Suppressor macrophage treated with lipopolysaccharide for 1 hour (primary cell): ENCODE results near the gene MRPS18C.
"Not testable (repeated sequence)": the region's sequence is repeated elsewhere in the genome, so short reads cannot be mapped to it uniquely, and the experiment has no call there.

Source experiments
- DNase-seq, 3 donors: peaks; one replicate each; pipeline ENCODE4 v3.0.0-alpha.2; 2020 to 2022

Gene MRPS18C

DNA sequence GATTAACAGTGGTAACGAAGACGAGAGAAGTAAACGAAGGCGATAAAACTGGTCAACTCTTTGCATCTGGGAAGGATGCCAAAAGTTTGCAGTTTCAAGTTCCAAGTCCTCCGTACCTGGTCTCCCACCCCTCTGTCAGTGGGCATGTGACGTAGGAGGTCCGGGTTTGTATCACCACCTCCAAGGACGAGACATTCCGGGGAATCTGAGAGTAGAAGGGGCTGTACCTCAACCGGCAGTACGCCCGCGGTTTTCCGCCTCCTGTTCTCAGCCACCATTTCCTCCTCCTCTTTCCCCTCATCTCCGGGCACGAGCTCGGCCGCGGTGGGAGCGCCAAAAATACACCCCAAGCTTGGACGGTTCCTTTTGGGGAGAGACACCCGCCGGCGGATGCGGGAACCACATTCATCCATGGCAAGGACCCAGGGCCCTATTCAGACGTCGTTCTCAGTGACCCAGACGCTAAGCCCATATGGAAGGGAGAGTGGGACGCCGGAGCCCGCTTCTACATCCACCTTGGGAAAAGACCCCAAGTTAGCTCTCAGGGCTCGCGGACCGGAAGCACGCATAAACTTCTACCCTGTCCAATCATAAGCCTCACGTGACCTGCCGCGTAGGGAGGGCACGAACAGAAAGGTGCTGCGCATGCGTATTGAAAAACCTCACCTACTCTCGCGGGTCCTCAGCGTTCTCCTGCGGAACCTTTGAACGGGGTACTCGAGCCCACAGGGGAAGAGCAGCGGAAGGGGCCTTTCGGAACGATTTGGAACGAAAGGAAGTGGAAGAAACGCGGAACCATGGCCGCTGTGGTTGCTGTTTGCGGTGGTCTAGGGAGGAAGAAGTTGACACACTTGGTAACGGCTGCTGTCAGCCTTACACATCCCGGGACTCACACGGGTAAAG is at the start of gene MRPS18C, which contains the start of gene HELQ:
MRPS18C (plus strand) TSS at position 778 of the 903 bp plus-strand sequence; CDS start at position 798, 20 bp downstream.
HELQ (minus strand) TSS at position 543 of the 903 bp plus-strand sequence; CDS start at position 413, 130 bp downstream.
- peak; percentile 97 to 100 (median 99) for DNase-seq

DNA sequence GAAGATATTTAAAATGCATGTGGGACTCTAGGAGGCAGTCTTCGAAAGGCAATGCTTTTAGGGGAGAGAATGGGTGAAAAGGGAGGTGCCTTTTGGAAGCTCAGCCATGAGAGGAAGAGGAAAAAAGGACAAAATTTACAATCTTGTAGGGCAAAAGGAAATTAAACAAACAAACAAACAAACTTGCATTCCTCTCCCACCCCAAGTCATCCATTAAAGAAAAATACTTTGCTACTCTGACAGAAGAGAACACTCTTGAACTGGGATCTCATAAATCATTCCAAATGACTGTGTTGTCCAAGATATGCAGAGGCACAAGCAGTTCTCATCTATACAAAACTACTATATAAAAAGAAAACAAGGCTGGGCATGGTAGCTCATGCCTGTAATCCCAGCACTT is 47.0 kb upstream of the MRPS18C start:
- no peak for DNase-seq

DNA sequence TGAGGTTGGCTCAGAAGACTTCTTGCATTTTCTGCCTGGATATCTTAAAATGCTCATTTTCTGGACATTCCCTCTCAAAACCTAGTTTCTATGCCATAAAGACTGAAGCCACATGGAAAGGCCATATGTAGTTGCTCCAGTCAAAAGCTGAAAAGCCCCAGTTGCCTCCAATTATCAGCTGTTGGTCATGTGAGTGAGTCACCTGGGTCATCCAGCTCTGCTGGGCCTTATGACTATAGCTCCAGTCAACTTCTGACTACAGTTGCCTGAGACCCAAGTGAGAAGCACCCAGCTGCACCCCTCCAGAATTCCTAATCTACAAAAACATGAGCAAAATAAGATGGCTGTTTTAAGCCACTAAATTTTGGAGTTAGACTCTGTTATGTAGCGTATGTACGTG is 42.2 kb upstream of the MRPS18C start:
- DNase-seq, result peak in 1 of 3 donors; percentile 11

DNA sequence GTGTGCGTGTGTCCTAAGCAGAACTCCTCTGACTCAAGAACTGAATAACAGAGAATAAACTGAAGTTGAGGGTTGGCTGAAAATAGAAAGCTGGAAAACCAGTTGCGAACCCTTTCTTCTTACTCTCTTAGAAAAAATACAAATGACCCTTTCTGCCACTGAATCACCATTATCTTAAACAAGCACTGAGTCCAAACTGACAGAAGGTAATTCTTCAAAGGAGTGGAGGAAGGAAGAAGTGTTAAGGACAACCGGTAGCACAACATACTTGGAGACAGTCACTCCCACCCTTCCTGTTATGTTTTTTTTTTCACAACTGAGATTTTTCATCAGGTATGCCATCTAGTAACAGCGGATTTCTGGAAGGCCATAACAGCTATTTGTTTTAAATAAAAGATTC is 38.3 kb upstream of the MRPS18C start:
- no peak for DNase-seq

DNA sequence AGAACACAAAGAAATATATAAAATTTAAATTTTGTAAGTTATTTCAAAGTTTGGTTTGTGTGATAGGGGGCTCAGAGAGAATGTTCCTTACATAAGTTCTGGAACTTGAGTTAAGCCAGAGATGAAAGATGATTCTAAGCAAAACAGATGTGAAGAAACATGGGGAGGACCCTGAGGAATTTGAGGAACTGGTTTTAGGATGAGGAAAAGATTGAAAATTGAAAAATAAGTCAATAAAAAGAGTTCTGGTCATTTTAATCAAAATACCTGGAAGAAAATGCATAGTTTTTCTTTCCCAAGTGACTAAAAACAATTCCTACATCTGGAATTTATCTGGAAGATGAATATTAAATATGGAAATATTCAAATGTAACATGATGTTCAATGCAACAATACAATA is 37.6 kb upstream of the MRPS18C start:
- no peak for DNase-seq

DNA sequence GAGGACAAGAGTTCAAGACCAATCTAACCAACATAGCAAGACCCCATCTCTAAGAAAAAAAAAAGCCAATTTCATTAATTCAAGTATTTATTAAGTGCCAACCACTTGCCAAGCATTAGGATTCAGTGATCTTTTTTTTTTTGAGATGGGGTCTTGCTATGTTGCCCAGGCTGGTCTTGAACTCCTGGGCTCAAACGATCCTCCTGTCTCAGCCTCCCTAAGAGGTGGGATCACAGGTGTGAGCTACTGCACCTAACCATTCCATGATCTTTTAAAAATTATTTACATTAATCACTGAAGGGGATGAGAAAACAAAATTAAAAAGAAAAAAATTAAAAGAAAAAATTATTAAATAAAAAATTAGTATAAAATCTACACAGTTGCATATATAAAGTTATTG is 24.7 kb upstream of the MRPS18C start:
- no peak for DNase-seq

DNA sequence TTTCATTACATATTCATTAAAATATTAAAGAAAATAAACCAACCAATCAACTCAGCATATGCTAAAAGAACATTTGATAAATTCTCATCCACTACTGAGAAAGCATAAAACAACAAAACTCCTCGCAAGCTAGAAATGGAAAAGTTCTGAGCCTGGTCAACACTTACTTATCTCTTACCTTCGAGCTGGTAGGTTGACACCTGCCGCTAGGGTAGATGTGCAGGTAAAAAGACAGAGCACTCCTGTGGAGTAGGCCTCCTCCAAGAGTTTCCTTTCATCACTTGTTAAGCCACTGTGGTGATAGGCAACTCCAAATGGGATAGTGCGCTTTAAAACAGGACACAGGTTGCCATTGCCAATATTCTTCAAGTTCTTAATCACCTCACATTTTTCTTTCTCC is 19.2 kb upstream of the MRPS18C start:
- no peak for DNase-seq

DNA sequence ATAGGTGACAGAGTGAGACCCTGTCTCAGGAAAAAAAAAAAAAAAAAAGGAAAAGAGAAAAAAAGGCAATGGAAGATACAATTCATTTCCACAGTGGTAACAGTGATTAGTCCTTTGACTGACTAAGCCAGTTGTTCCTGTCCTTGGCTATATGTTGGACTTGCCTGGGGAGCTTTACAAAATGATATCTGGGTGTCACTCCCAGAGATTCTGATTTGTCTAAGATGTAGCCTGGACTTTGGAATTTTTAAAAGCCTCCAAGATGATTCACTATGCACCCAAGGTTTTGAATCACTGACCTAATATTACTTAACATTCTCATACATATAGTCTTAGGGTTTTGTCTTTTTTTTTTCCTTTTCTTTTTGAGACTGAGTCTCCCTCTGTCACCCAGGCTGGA is 17.1 kb upstream of the MRPS18C start:
- DNase-seq, result peak in 1 of 3 donors; percentile 23

DNA sequence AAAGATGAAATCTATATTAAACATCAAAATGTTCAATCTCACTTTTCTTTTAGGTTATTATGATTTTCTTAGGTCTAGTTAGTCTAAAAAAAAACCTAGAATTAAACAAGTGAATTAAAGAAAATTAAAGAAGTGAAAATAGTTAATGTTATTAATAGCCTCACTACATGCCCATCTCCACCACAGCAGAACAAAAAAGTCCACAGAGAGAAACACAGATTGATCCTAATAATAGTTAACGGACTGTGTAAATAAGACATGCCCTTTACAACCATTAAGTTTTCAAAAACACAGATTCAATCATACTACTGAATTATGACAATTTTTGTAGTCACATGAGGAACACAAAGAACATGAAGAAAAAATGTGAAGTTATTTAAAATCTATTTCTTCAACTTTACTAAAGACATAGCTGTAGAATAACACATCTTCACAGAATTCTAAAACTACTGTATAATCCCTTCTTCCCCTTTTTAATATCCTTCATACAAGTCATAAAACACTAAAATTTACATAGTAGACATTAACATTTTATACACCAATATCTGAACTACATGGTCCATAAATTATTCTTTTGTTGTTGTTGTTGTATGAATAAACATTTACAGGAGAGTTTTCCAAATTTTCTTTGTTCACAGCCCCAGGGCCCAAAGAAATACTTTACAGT is 15.6 kb upstream of the MRPS18C start:
- peak in 1 of 3 donors; percentile 13 for DNase-seq

DNA sequence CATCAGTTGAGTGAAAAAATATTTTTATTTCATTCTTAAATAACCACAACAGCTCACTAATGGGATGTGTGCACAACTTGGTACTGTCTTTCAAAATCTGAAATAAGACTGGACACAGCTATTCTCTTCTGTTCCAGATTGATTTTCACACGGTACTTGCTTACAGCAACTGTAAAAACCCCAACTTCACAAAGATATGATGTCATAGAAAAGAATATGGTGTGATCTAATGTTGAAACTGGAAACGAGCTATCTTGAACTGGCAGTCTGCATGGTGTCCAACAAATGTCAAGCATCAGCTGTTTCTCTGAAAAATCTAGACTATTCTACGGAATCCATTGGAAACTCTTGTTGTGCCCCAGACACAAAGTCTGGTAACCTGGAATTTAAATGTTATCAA is 15.0 kb upstream of the MRPS18C start:
- peak in 1 of 3 donors; percentile 19 for DNase-seq

DNA sequence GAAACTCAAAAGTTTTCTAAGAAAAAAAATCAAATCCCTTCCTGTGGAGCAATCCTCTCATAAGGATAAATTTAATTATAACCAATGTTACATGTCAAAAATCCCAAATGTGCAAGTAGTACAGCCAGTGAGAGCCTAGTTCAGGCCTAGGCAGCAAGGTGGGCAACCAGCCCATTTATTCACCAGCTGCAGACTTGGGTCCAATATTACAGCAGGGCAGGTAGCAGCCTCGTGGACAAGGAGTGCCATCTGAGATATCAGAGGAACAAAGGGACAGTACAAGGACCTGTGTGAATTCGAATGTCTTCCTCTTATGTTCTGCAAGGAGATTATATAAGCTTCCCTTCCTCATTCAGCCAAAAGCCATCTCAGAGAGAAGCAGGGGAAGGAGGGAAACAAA is 6.8 kb upstream of the MRPS18C start:
- DNase-seq, result peak in 1 of 3 donors; percentile 14

DNA sequence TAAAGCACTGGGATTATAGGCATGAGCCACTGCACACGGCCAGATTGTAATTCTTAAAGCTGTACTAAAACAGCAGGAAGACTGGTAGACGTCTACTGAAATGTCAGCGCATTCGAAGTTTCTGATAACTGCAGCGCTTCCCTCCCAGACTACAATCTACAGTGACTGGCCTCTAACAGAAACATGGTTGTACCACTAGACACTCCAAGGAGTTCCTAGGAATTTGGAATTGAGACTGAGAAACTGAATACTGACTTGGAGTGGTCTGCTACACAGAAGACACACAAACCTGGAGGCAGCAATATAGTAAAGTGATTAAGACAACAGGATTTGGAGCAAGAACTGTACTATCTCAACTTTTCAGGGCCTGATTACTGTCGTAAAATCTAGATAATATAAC is 1.2 kb upstream of the MRPS18C start:
- DNase-seq, result no peak

DNA sequence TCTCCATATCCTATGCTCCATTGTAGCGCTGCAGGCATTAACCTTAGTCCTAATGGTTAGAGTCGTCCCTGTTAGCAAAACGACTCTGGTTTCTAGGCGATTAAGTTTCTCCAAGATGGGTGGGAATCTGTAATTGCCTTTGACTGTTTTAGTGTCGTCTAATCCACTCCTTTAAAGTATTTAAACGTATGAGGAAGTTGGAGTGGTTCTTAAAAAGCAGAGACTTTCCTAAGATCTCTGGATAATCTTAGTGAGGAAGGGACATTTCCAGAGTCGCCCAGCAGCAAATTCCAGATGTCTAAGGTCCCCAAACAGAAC is 285 bp downstream of the MRPS18C start:
- DNase-seq, result no peak

DNA sequence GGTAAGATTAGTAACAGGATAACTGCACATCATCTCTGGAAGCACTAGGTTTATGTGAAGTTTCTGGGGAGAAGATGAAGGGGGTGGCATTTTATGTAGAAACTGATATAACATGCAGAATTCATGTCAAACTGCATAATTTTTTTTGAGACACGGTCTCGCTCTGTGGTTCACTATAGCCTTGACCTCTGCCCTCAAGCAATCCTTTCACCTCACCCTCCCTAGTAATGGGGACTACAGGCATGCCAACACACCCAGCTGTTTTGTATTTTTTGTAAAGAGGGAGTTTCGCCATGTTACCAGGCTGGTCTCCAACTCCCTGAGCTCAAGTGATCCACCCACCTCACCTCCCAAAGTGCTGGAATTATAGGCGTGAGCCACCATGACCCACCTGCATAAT is 17.6 kb downstream of the MRPS18C start:
- DNase-seq, result no peak

DNA sequence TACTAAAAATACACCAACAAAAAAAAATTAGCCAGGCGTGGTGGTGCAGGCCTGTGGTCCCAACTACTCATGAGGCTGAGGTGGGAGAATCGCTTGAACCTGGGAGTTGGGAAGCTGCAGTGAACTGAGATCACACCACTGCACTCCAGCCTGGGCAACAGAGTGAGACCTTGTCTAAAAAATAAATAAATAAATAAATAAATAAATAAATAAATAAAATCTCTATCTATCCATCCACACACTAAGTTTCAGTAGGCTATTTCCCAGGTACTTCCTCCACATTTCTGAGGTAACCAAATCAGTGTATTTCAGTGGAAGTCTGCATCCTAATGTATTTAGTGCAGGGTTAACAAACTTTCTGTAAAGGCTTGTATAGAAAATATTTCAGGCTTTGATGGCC is 18.1 kb downstream of the MRPS18C start:
- no peak for DNase-seq

DNA sequence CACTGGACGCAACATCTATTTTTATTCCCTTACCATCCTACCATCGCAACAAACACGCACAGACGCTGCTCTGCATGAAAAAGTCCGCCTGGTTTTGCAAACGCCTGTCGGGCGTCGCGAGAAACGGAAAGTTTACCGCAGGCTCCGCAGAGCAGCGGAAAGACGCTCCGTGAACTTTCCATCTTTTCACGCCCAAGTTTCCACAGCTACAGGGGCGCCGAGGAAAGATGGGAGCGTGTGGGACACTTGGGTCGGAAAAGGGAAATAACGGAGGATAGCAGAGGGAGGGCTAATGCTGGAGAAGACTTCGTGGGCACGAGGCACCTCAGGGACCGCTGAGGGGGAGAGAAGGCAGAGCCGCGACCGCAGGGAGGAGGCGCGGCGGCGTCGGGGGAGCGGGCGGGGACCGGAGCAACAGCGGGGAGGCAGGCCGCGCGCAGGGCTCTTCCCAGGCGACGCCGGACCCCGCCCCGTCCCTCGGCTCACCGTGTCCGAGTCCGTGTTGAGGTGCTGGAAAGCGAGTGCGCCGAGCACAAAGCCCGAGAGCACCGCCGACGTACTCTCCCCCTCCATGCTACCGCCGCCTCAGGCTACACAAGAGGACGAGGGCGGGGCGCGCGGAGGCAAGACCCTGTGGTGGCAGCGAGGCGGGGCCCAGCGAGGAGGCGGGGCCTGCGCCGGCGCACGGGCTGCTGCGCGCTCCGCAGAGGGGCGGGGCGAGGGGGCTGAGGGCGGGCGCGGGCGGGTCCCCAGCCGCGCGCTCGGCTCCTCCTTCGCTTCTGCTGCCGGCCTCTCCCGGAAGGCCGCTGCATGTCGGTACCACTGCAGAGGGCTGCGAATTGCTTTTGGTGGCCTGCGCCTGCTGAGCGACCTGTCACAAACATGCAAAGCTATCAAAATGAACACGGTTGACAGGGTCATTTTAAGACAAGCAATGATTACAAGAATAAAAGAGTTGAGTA is 28.9 kb downstream of the MRPS18C start, which contains the start of gene ABRAXAS1:
ABRAXAS1 (minus strand) TSS at position 601 of the 962 bp plus-strand sequence; CDS start at position 573, 28 bp downstream.
- peak; percentile 93 to 99 (median 97) for DNase-seq

DNA sequence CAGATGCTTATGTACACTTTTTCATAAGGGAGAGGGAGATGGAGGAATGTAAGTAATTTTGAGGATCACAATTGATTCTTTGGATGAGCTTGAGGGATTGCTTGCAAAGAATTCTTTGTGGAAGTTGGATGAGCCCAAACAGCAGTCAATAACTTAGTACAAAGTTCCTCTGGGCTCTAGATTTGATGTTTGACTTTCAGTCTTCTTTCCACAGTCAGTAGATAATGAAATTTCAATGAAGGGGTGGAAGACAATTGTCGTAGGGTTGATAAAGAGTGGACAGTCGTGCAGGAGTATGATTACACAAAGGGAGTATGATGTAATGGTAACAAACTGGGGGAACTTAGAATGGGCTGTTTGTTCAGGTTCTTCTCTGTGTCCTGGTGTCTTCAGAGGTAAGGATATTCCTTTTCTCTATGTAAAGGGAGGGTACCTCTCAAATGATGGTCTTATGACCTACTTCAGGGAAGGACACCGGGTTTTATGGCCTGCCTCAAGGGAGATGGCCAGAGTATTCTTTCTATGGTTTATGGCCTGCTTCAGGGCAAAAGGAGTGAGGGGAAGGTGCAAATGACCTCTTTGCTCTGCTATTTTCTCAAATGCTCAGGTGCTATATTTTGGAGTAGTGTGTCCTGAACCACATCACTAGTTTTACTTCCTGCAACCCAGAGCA is 30.7 kb downstream of the MRPS18C start:
- DNase-seq, result no peak

DNA sequence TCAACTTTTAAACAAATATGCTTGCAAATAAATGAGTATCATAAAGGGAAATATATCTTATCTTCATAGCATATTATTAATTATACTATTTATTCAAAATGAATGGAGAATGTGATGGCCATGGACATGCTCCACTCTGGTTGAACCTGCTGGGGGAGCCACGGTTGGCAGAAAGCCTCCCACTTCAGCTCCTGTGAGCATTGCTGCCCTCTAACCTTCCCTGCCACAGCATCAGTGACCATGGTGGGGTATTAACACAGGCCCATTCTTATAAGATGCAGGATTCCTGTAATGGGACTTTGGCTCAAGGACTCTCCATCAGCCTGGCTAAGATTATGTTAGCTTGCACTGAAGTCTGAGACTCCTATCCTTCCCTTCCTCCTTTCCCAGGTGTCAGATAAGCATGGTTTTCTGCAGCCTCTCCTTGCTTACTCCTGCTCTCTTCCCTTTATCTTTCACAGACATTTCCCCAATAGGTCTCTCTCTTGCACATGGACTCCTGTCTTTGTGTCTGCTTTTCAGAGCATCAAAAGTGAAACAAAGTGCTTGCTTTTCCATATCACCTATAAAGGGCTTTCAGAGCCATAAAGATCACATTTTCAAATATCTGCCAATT is 34.0 kb downstream of the MRPS18C start:
- DNase-seq, result no peak

DNA sequence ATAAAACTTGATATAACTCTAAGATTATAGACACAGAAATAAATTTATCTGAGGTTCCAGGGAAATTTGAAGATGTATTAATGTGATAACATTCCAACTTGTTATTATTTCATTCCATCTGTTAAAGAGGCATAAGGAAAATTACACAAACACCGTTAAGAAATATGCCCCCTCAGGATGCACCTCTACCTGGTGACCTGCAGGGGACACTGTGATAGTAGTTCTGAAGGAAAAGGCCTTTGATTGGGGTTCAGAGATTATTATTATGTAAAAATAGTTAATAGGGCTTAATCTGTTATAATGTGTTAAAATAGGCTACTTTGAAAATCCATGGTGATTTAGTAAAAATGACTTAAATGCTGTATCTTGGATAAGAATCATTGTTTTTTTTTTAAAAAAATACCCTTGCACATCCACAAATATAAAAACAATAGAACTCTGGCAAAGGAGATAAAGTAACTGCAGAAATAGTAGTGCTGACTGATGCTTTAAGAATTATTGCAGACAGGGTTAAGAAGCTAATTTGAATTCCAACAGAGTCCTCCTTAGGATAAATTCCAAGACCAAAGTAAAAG is 35.1 kb downstream of the MRPS18C start:
- peak; percentile 36 to 52 (median 40) for DNase-seq

DNA sequence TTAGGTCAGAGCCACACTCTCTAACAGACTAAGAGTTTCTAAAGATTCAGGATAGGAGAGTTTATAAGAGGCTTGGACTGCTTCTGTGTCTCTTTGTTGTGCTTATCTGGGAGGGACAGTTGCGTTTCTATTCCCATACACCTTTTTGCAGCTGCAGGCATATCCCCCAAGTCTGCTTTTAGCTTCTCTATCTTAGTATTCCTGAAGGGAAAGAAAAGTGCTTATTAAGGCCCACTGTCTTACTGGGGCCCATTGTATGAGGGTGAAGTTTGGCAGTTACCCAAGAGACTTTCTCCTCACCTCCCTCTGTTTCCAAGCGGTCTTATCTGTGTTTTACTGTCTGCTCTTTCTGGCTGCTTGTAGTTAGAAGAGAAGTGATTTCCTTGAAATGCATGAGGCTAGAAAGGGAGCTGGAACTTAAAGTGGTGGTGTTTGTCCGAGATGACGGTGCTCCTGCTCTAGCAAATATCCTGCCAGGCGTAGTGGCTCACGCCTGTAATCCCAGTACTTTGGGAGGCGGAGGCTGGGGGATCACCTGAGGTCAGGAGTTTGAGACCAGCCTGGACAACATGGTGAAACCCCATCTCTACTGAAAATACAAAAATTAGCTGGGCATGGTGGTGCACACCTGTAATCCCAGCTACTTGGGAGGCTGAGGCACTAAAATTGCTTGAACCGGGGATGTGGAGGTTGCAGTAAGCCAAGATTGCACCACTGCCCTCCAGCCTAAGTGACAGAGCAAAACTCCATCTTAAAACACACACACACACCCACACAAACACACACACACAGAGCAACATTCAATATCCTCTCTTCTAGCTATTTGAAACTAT is 40.4 kb downstream of the MRPS18C start:
- DNase-seq, result not testable (repeated sequence)
